Esophagus (tissue), 2 donors: ENCODE results near the gene LEKR1. TPM values are rescaled to one million over a fixed set of nuclear protein-coding genes. Genes with fewer than 3 reads are reported as not detected.

ENCODE experiments used
- H3K27ac ChIP-seq, 2 donors: one replicate each; pipeline ENCODE4 v1.5.1; 2013; ENCODE audit warnings: low read depth in 2 of 2, mild to moderate bottlenecking in 2 of 2, inconsistent platforms in 1 of 2, low read length in 1 of 2, moderate library complexity in 1 of 2
- H3K27me3 ChIP-seq, 2 donors: one replicate each; pipeline ENCODE4 v1.6.1; 2013; ENCODE audit warnings: low read length in 2 of 2, control low read depth in 1 of 2, mild to moderate bottlenecking in 1 of 2; ENCODE audit not compliant: insufficient read depth in 2 of 2, control insufficient read depth in 1 of 2
- H3K36me3 ChIP-seq, 2 donors: one replicate each; pipeline ENCODE4 v1.6.1; 2013; ENCODE audit warnings: low read length in 1 of 2; ENCODE audit not compliant: control insufficient read depth in 2 of 2, insufficient read depth in 2 of 2
- H3K4me1 ChIP-seq, 2 donors: one replicate each; pipeline ENCODE4 v1.6.1; 2013; ENCODE audit warnings: low read length in 1 of 2; ENCODE audit not compliant: control insufficient read depth in 2 of 2, insufficient read depth in 2 of 2
- H3K4me3 ChIP-seq, 2 donors: one replicate each; pipeline ENCODE4 v1.5.1; 2013; ENCODE audit warnings: low read length in 2 of 2, mild to moderate bottlenecking in 2 of 2, low read depth in 1 of 2, moderate library complexity in 1 of 2
- H3K9me3 ChIP-seq, 2 donors: one replicate each; pipeline ENCODE4 v1.6.1; 2013; ENCODE audit warnings: mild to moderate bottlenecking in 2 of 2, low read depth in 1 of 2, low read length in 1 of 2, moderate library complexity in 1 of 2; ENCODE audit not compliant: control insufficient read depth in 2 of 2, insufficient read depth in 1 of 2
- WGBS, 2 donors: extraction: QIAGEN DNeasy Blood & Tissue Kit; methylation state at CpG; one replicate each; pipeline ENCODE4 v1.1.7; 2013; 5-methylcytosine and 5-hydroxymethylcytosine counted together
- polyA plus RNA-seq, 2 donors: library from polyadenylated mRNA; stranded (reverse); fragments of 200-250 nt; gene quantifications; one replicate each; pipeline ENCODE4 v1.2.3, GENCODE V29; 2013
- donor health status: healthy with polysubstance abuse.
- donor health status: Bipolar disorder and iron deficiency.

LEKR1 gene
- polyA plus RNA-seq, 2 donors, result 0.21 to 0.33 TPM

- Histone ChIP-seq H3K4me1 (no peaks in the 10 kb centered on the region), H3K36me3 (no peaks in the 10 kb centered on the region), H3K4me3 (no peak overlapping the region), H3K27me3 (no peaks in the 10 kb centered on the region), H3K9me3 (no peaks in the 10 kb centered on the region), H3K27ac (no peak overlapping the region)
- WGBS, 2 donors, result 68 to 78% methylated on average over 1 of the region's 1 CpG
Observed at GRCh38 chr3:156803952-156804741, 22.0 kb upstream of the LEKR1 start.

- Histone ChIP-seq H3K4me1 (peaks cover 0 to 4% of the 10 kb centered on the region in 2 donors), H3K36me3 (no peaks in the 10 kb centered on the region)
Observed at GRCh38 chr3:156806698-156807097, 19.5 kb upstream of the LEKR1 start.

GRCh38 chr3:156808025-156808424 lies 18.1 kb upstream of the LEKR1 start:
- H3K9me3 ChIP-seq, result no peaks in the 10 kb centered on the region
- H3K4me3 ChIP-seq, result no peak overlapping the region
- H3K36me3 ChIP-seq, result no peaks in the 10 kb centered on the region
- no peaks in the 10 kb centered on the region for H3K27me3 ChIP-seq
- H3K4me1 ChIP-seq, result peaks cover 0 to 4% of the 10 kb centered on the region in 2 donors
- no peak overlapping the region for H3K27ac ChIP-seq
- 96% methylated on average over 2 of the region's 2 CpGs for WGBS, 2 donors

More at GRCh38 chr3:156806698-156807097, 19.5 kb upstream of the LEKR1 start:
- H3K4me3 ChIP-seq, result no peak overlapping the region
- no peak overlapping the region for H3K27ac ChIP-seq
- H3K9me3 ChIP-seq, result no peaks in the 10 kb centered on the region
- H3K27me3 ChIP-seq, result no peaks in the 10 kb centered on the region

GRCh38 chr3:156811089-156811862 lies 14.9 kb upstream of the LEKR1 start:
- no peaks in the 10 kb centered on the region for H3K27me3 ChIP-seq
- H3K4me3 ChIP-seq, result no peak overlapping the region
- 23 to 24% methylated on average over 2 of the region's 2 CpGs for WGBS, 2 donors
- peak overlapping the region; percentile 68 to 73 for H3K27ac ChIP-seq
- no peaks in the 10 kb centered on the region for H3K36me3 ChIP-seq
- no peaks in the 10 kb centered on the region for H3K9me3 ChIP-seq
- H3K4me1 ChIP-seq, result peaks cover 0 to 4% of the 10 kb centered on the region in 2 donors

GRCh38 chr3:156812521-156813335 lies 13.4 kb upstream of the LEKR1 start:
- Histone ChIP-seq H3K27ac (peak overlapping the region; percentile 83 to 89), H3K27me3 (no peaks in the 10 kb centered on the region), H3K36me3 (no peaks in the 10 kb centered on the region), H3K9me3 (no peaks in the 10 kb centered on the region), H3K4me3 (no peak overlapping the region), H3K4me1 (peaks cover 0 to 4% of the 10 kb centered on the region in 2 donors)
- 46 to 49% methylated on average over 6 of the region's 6 CpGs for WGBS, 2 donors

- Histone ChIP-seq H3K27ac (peak overlapping the region in 1 of 2 donors; percentile 33), H3K4me3 (no peak overlapping the region), H3K36me3 (no peaks in the 10 kb centered on the region), H3K4me1 (peaks cover 0 to 6% of the 10 kb centered on the region in 2 donors), H3K27me3 (no peaks in the 10 kb centered on the region), H3K9me3 (no peaks in the 10 kb centered on the region)
- WGBS, 2 donors, result 84 to 91% methylated on average over 2 of the region's 2 CpGs
Observed at GRCh38 chr3:156814295-156814694, 11.9 kb upstream of the LEKR1 start.

- H3K9me3 ChIP-seq, result no peaks in the 10 kb centered on the region
- peak overlapping the region; percentile 89 to 96 for H3K27ac ChIP-seq
- peak overlapping the region; percentile 64 to 68 for H3K4me3 ChIP-seq
- H3K4me1 ChIP-seq, result peaks cover 0 to 2% of the 10 kb centered on the region in 2 donors
- H3K27me3 ChIP-seq, result no peaks in the 10 kb centered on the region
- H3K36me3 ChIP-seq, result no peaks in the 10 kb centered on the region
- whole genome bisulfite sequencing, 2 donors, result 9 to 14% methylated on average over 74 of the region's 74 CpGs
Observed at GRCh38 chr3:156816091-156816793, 9.9 kb upstream of the LEKR1 start.

- 1% methylated on average over 68 to 70 of the region's 70 CpGs for WGBS, 2 donors
- Histone ChIP-seq H3K4me1 (peaks cover 0 to 2% of the 10 kb centered on the region in 2 donors), H3K4me3 (peak overlapping the region; percentile 64 to 68), H3K36me3 (no peaks in the 10 kb centered on the region), H3K27me3 (no peaks in the 10 kb centered on the region), H3K27ac (peak overlapping the region; percentile 89 to 96), H3K9me3 (no peaks in the 10 kb centered on the region)
Observed at GRCh38 chr3:156816794-156817645, 9.1 kb upstream of the LEKR1 start.
